Measurements from ENCODE around the gene SLC40A1. TPM values are rescaled to one million over a fixed set of nuclear protein-coding genes. Genes with fewer than 3 reads are reported as not detected.

The SLC40A1 gene
- total RNA-seq, 1 donor, result 10.9 TPM

GRCh38 chr2:189601043-189601442 lies 20.5 kb upstream of the SLC40A1 start:
- Histone ChIP-seq H4K20me1 (ENCODE audit: insufficient read depth, low read length) (no peaks in the 10 kb centered on the region), H3K27ac (ENCODE audit: low read depth, low read length) (no peak overlapping the region), H3K4me1 (ENCODE audit: insufficient read depth, low read length) (no peaks in the 10 kb centered on the region), H3K4me3 (ENCODE audit: insufficient read depth, low read length) (no peak overlapping the region), H2AFZ (ENCODE audit: low read length) (peak overlapping the region; percentile 24), H3K4me2 (ENCODE audit: insufficient read depth, low read length) (no peak overlapping the region), H3K9me3 (ENCODE audit: low read depth, low read length) (no peaks in the 10 kb centered on the region), H3K79me2 (ENCODE audit: insufficient read depth, low read length) (no peaks in the 10 kb centered on the region), H3K36me3 (ENCODE audit: insufficient read depth, low read length) (no peaks in the 10 kb centered on the region), H3K27me3 (ENCODE audit: insufficient read depth, low read length) (no peaks in the 10 kb centered on the region)
- no peak for TF ChIP-seq CTCF (IDR thresholded peaks at IDR 0.05; ENCODE audit: extremely low read depth, low read depth, low read length)
- no peak for DNase-seq (ENCODE audit: insufficient read length, low spot score, missing footprints)

- H3K4me3 ChIP-seq (ENCODE audit: insufficient read depth, low read length), result no peak overlapping the region
- no peak for DNase-seq (ENCODE audit: insufficient read length, low spot score, missing footprints)
- no peaks in the 10 kb centered on the region for H3K27me3 ChIP-seq (ENCODE audit: insufficient read depth, low read length)
- no peaks in the 10 kb centered on the region for H3K36me3 ChIP-seq (ENCODE audit: insufficient read depth, low read length)
- no peak for TF ChIP-seq CTCF (IDR thresholded peaks at IDR 0.05; ENCODE audit: extremely low read depth, low read depth, low read length)
- H3K9me3 ChIP-seq (ENCODE audit: low read depth, low read length), result no peaks in the 10 kb centered on the region
- no peaks in the 10 kb centered on the region for H3K79me2 ChIP-seq (ENCODE audit: insufficient read depth, low read length)
- H3K27ac ChIP-seq (ENCODE audit: low read depth, low read length), result no peak overlapping the region
- no peak overlapping the region for H3K4me2 ChIP-seq (ENCODE audit: insufficient read depth, low read length)
- no peaks in the 10 kb centered on the region for H4K20me1 ChIP-seq (ENCODE audit: insufficient read depth, low read length)
- H3K4me1 ChIP-seq (ENCODE audit: insufficient read depth, low read length), result no peaks in the 10 kb centered on the region
- H2AFZ ChIP-seq (ENCODE audit: low read length), result no peak overlapping the region
These were observed 18.7 kb upstream of the SLC40A1 start for GRCh38 chr2:189599245-189599644.

- Histone ChIP-seq H3K4me3 (ENCODE audit: insufficient read depth, low read length) (no peak overlapping the region), H3K9me3 (ENCODE audit: low read depth, low read length) (no peaks in the 10 kb centered on the region), H3K4me1 (ENCODE audit: insufficient read depth, low read length) (no peaks in the 10 kb centered on the region), H2AFZ (ENCODE audit: low read length) (no peak overlapping the region), H3K36me3 (ENCODE audit: insufficient read depth, low read length) (no peaks in the 10 kb centered on the region), H4K20me1 (ENCODE audit: insufficient read depth, low read length) (no peaks in the 10 kb centered on the region), H3K27ac (ENCODE audit: low read depth, low read length) (no peak overlapping the region), H3K79me2 (ENCODE audit: insufficient read depth, low read length) (no peaks in the 10 kb centered on the region), H3K27me3 (ENCODE audit: insufficient read depth, low read length) (no peaks in the 10 kb centered on the region), H3K4me2 (ENCODE audit: insufficient read depth, low read length) (no peak overlapping the region)
- TF ChIP-seq CTCF (IDR thresholded peaks at IDR 0.05; ENCODE audit: extremely low read depth, low read depth, low read length), result no peak
- no peak for DNase-seq (ENCODE audit: insufficient read length, low spot score, missing footprints)
These were observed 14.8 kb upstream of the SLC40A1 start for GRCh38 chr2:189595417-189595816.

- Histone ChIP-seq H4K20me1 (ENCODE audit: insufficient read depth, low read length) (no peaks in the 10 kb centered on the region), H3K4me3 (ENCODE audit: insufficient read depth, low read length) (no peak overlapping the region), H3K4me1 (ENCODE audit: insufficient read depth, low read length) (no peaks in the 10 kb centered on the region), H3K36me3 (ENCODE audit: insufficient read depth, low read length) (no peaks in the 10 kb centered on the region), H3K27ac (ENCODE audit: low read depth, low read length) (no peak overlapping the region), H3K27me3 (ENCODE audit: insufficient read depth, low read length) (no peaks in the 10 kb centered on the region), H3K4me2 (ENCODE audit: insufficient read depth, low read length) (no peak overlapping the region), H3K9me3 (ENCODE audit: low read depth, low read length) (no peaks in the 10 kb centered on the region), H2AFZ (ENCODE audit: low read length) (no peak overlapping the region), H3K79me2 (ENCODE audit: insufficient read depth, low read length) (no peaks in the 10 kb centered on the region)
- no peak for DNase-seq (ENCODE audit: insufficient read length, low spot score, missing footprints)
- TF ChIP-seq CTCF (IDR thresholded peaks at IDR 0.05; ENCODE audit: extremely low read depth, low read depth, low read length), result no peak
These were observed 13.7 kb upstream of the SLC40A1 start for GRCh38 chr2:189594305-189594704.
